IMR-90 (cell line): Measurements from ENCODE around the gene ARMC9.

Experiments
- BHLHE40 ChIP-seq: fragments of 150-350 bp; IDR thresholded peaks from 2 replicates; pipeline ENCODE4 v1.6.1; 2016; ENCODE audit warnings: mild to moderate bottlenecking, low read depth, low read length
- CEBPB ChIP-seq: IDR thresholded peaks from 2 replicates; pipeline ENCODE4 v1.6.1; 2012; ENCODE audit warnings: low read depth, low read length, improper control_type of control experiment
- CHD1 ChIP-seq: IDR thresholded peaks from 2 replicates; pipeline ENCODE4 v1.6.1; 2012; ENCODE audit warnings: low read depth, low read length, improper control_type of control experiment
- MAFK ChIP-seq: IDR thresholded peaks from 2 replicates; pipeline ENCODE4 v1.6.1; 2012; ENCODE audit warnings: low read depth, low read length, improper control_type of control experiment
- MAZ ChIP-seq: IDR thresholded peaks from 2 replicates; pipeline ENCODE4 v1.6.1; 2012; ENCODE audit warnings: low read depth, mild to moderate bottlenecking, low read length, improper control_type of control experiment, moderate library complexity, borderline replicate concordance
- MXI1 ChIP-seq: IDR thresholded peaks from 2 replicates; pipeline ENCODE4 v1.6.1; 2012; ENCODE audit warnings: low read depth, mild to moderate bottlenecking, low read length, moderate library complexity, borderline replicate concordance
- POLR2A ChIP-seq: IDR thresholded peaks from 2 replicates; pipeline ENCODE4 v1.6.1; 2012; ENCODE audit warnings: mild to moderate bottlenecking, low read depth, low read length
- RAD21 ChIP-seq: IDR thresholded peaks from 2 replicates; pipeline ENCODE4 v1.6.1; 2012; ENCODE audit warnings: low read length, improper control_type of control experiment
- RCOR1 ChIP-seq: IDR thresholded peaks from 2 replicates; pipeline ENCODE4 v1.6.1; 2012; ENCODE audit warnings: mild to moderate bottlenecking, low read length, improper control_type of control experiment; ENCODE audit not compliant: insufficient replicate concordance
- SMC3 ChIP-seq: fragments of 150-350 bp; IDR thresholded peaks from 2 replicates; pipeline ENCODE4 v1.6.1; 2016; ENCODE audit warnings: low read depth, mild to moderate bottlenecking, antibody characterized with exemption, low read length, moderate library complexity
- USF2 ChIP-seq: fragments of 150-350 bp; IDR thresholded peaks from 2 replicates; pipeline ENCODE4 v1.6.1; 2017; ENCODE audit warnings: mild to moderate bottlenecking, antibody characterized with exemption, low read length, low read depth
- TF ChIP-seq, protein P1 (sequence below): conservative IDR thresholded peaks from 2 replicates; pipeline ENCODE4 v1.5.1; 2012; ENCODE audit warnings: mild to moderate bottlenecking, low read depth, low read length, improper control_type of control experiment
- TF ChIP-seq, protein P2 (sequence below): fragments of 150-350 bp; IDR thresholded peaks from 2 replicates; pipeline ENCODE4 v1.6.1; 2016; ENCODE audit warnings: low read depth, mild to moderate bottlenecking, low read length, moderate library complexity, borderline replicate concordance

DNA sequence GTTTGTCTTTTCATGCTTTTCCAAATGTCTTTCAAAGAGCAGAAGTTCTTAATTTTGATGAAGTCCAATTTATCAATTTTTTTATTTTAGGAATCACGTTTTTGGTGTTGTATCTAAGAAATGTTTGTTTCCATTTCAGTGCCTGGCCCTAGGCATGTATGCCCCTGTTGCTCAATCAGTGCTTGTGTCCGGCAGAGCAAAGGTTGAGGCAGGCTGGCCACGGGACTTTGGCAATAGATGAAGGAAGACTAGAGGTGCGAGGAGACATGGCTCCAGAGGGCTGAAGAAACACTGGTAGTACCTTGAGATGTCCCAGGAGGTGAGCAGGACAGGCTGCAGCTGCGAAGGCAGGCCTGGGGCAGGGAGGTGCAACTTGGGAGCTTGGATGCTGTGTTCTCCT lies 187.0 kb downstream of the ARMC9 start:
- TF ChIP-seq, protein P1, sequence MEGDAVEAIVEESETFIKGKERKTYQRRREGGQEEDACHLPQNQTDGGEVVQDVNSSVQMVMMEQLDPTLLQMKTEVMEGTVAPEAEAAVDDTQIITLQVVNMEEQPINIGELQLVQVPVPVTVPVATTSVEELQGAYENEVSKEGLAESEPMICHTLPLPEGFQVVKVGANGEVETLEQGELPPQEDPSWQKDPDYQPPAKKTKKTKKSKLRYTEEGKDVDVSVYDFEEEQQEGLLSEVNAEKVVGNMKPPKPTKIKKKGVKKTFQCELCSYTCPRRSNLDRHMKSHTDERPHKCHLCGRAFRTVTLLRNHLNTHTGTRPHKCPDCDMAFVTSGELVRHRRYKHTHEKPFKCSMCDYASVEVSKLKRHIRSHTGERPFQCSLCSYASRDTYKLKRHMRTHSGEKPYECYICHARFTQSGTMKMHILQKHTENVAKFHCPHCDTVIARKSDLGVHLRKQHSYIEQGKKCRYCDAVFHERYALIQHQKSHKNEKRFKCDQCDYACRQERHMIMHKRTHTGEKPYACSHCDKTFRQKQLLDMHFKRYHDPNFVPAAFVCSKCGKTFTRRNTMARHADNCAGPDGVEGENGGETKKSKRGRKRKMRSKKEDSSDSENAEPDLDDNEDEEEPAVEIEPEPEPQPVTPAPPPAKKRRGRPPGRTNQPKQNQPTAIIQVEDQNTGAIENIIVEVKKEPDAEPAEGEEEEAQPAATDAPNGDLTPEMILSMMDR: no peak
- TF ChIP-seq MAZ: no peak
- TF ChIP-seq USF2: no peak
- TF ChIP-seq RAD21: no peak
- TF ChIP-seq BHLHE40: no peak
- no peak for TF ChIP-seq POLR2A
- TF ChIP-seq SMC3: no peak
- TF ChIP-seq CHD1: no peak
- TF ChIP-seq MXI1: no peak
- no peak for TF ChIP-seq CEBPB
- TF ChIP-seq RCOR1: no peak
- TF ChIP-seq, protein P2, sequence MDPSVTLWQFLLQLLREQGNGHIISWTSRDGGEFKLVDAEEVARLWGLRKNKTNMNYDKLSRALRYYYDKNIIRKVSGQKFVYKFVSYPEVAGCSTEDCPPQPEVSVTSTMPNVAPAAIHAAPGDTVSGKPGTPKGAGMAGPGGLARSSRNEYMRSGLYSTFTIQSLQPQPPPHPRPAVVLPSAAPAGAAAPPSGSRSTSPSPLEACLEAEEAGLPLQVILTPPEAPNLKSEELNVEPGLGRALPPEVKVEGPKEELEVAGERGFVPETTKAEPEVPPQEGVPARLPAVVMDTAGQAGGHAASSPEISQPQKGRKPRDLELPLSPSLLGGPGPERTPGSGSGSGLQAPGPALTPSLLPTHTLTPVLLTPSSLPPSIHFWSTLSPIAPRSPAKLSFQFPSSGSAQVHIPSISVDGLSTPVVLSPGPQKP: no peak
- TF ChIP-seq MAFK: no peak
